Coronary artery (tissue), 2 donors: ENCODE data around the gene TUBB4A.
"Not testable (repeated sequence)": the region's sequence is repeated elsewhere in the genome, so short reads cannot be mapped to it uniquely, and the experiment has no call there.

Experiments used
- DNase-seq: peaks from one replicate; pipeline ENCODE4 v3.0.0-alpha.2; 2017; ENCODE audit warnings: low spot score
- H3K27ac ChIP-seq, 2 donors: fragments of 200-600 bp; sonication (generic); one replicate each; pipeline ENCODE4 v1.5.1; 2016 to 2019
- H3K4me3 ChIP-seq: fragments of 200-600 bp; sonication (generic); 2 replicates; pipeline ENCODE4 v1.5.1; 2016; ENCODE audit warnings: mild to moderate bottlenecking, moderate library complexity
- TF ChIP-seq, protein P1 (sequence below): fragments of 200-600 bp; sonication (generic); IDR thresholded peaks from one replicate; pipeline ENCODE4 v1.5.1; 2019; ENCODE audit warnings: antibody characterized with exemption

The TUBB4A gene

DNA sequence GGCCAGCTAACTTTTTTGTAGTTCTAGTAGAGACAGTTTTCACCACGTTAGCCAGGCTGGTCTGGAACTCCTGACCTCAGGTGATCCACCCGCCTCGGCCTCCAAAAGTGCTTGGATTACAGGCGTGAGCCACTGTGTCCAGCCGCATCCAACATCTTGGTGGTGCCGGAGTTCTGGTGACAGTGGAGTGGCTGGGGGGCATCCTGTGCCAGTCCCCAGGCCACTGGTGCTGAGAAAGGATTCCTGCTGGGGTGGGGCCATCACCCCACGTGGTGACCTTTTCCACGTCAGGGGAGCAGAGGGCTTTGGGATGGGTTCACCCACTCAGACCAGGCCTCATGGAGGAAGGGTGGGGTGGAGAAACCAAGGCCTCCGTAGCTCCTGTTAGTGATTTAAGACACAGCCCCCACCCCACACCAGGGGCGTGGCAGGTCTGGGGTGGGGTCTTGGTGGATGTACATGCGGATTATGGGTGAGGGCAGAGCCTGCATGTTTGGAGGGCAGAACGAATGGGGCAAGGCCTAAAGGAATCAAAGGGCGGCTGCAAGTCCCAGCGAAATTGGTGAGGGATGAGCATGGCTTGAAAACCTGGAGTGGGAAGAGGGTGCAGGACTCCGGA lies 12.9 kb upstream of the TUBB4A start:
- TF ChIP-seq, protein P1, sequence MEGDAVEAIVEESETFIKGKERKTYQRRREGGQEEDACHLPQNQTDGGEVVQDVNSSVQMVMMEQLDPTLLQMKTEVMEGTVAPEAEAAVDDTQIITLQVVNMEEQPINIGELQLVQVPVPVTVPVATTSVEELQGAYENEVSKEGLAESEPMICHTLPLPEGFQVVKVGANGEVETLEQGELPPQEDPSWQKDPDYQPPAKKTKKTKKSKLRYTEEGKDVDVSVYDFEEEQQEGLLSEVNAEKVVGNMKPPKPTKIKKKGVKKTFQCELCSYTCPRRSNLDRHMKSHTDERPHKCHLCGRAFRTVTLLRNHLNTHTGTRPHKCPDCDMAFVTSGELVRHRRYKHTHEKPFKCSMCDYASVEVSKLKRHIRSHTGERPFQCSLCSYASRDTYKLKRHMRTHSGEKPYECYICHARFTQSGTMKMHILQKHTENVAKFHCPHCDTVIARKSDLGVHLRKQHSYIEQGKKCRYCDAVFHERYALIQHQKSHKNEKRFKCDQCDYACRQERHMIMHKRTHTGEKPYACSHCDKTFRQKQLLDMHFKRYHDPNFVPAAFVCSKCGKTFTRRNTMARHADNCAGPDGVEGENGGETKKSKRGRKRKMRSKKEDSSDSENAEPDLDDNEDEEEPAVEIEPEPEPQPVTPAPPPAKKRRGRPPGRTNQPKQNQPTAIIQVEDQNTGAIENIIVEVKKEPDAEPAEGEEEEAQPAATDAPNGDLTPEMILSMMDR = no peak
- Histone ChIP-seq H3K4me3 (no peak overlapping the region), H3K27ac (no peak overlapping the region)

DNA sequence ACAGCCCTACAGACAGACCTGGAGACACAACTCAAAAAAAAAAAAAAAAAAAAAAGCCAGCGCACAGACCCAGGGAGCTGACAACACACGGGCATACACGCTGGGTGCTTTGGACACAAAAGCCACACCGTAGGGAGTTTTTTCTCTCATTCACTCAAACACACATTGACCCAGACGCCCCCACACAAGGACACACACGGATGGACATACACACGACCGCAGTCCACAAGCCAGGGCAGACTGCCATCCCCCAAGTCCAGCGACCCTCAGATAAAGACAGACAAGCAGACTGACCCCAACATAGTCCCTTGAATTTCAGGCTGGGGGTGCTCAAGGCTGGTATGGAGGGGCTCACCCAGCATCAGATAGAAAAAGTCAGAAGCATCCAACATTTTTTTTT lies 12.0 kb upstream of the TUBB4A start:
- H3K4me3 ChIP-seq = no peak overlapping the region
- no peak for DNase-seq
- TF ChIP-seq, protein P1 = no peak
- no peak overlapping the region for H3K27ac ChIP-seq

More for the DNA sequence above, 12.9 kb upstream of the TUBB4A start:
- DNase-seq = no peak

GRCh38 chr19:6510618-6511017 lies 8.5 kb upstream of the TUBB4A start:
- TF ChIP-seq, protein P1 = no peak
- no peak overlapping the region for H3K4me3 ChIP-seq
- no peak for DNase-seq
- H3K27ac ChIP-seq = no peak overlapping the region

- no peak for DNase-seq
- H3K4me3 ChIP-seq = no peak overlapping the region
- H3K27ac ChIP-seq = peak overlapping the region in 1 of 2 donors; percentile 32
- TF ChIP-seq, protein P1 = no peak
Observed at GRCh38 chr19:6509118-6509971, 7.2 kb upstream of the TUBB4A start.

DNA sequence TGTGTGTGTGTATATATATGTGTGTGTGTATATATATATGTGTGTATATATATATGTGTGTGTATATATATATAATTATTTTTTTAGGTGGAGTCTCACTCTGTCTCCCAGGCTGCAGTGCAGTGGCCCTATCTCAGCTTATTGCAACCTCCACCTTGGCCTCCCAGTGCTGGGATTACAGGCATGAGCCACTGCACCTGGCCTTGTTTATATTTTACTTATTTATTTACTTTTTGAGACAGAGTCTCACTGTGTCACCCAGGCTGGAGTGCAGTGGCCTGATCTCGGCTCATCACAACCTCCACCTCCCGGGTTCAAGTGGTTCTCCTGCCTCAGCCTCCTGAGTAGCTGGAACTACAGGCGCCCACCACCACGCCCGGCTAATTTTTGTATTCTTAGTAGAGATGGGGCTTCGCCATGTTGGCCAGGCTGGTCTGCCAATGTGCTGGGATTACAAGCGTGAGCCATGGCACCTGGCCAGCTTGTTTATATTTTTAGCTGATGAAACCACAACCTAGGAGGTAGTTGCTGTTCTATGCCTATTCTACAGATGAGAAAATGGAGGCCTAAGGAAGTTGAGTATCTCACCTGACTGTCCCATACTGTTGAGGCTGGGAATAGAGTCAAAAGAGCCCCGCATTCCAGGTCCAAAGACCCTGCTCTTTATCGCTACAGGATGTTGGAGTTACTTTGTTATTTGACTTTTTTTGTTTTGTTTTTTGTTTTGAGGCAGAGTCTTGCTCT lies 6.1 kb upstream of the TUBB4A start:
- not testable (repeated sequence) for H3K27ac ChIP-seq, H3K4me3 ChIP-seq, DNase-seq

GRCh38 chr19:6503407-6504201 lies 1.5 kb upstream of the TUBB4A start:
- Histone ChIP-seq H3K27ac (no peak overlapping the region), H3K4me3 (no peak overlapping the region)
- DNase-seq = no peak
- TF ChIP-seq, protein P1 = no peak
